OCI-LY7 (cell line): ENCODE results near the gene FABP6. TPM values are rescaled to one million over a fixed set of nuclear protein-coding genes. Genes with fewer than 3 reads are reported as not detected.
A peak's percentile ranks its signal among the peaks of the same experiment; 100 is the strongest.

Experiments used
- BruUV-seq: library from RNA; stranded (reverse); fragments of 400-500 nt; replicated peaks from 2 replicates; lab custom pipeline; 2021; lab: Mats Ljungman, UMichigan
- CTCF ChIA-PET: fragments of 300-600 bp; sonication (Branson Sonifier 250); formaldehyde crosslinking; loops from one replicate; lab custom pipeline; 2022; ENCODE audit warnings: antibody characterized with exemption; ENCODE audit not compliant: unreplicated experiment; lab: Charles Lee
- POLR2A ChIA-PET: fragments of 300-600 bp; sonication (Branson Sonifier 250); formaldehyde crosslinking; loops from one replicate; lab custom pipeline; 2022; ENCODE audit warnings: antibody characterized with exemption; lab: Charles Lee
- DNase-seq: peaks from one replicate; pipeline ENCODE4 v3.0.0-alpha.2; 2015; ENCODE audit warnings: low spot score
- H2AFZ ChIP-seq: fragments of 200-600 bp; sonication (generic), shearing (Covaris generic); 2 replicates; pipeline ENCODE4 v1.6.1; 2014; ENCODE audit warnings: mild to moderate bottlenecking, antibody characterized with exemption, low read length, moderate library complexity
- H3K27ac ChIP-seq: fragments of 200-600 bp; sonication (generic); 2 replicates; pipeline ENCODE4 v1.5.1; 2014; ENCODE audit warnings: mixed run types, low read depth, mild to moderate bottlenecking, moderate library complexity, low read length, inconsistent platforms; ENCODE audit not compliant: poor library complexity, severe bottlenecking
- H3K36me3 ChIP-seq: fragments of 200-600 bp; sonication (generic); 2 replicates; pipeline ENCODE4 v1.6.1; 2014; ENCODE audit warnings: mild to moderate bottlenecking, antibody characterized with exemption, low read length, moderate library complexity, mixed read lengths; ENCODE audit not compliant: insufficient read depth
- H3K4me1 ChIP-seq: fragments of 200-600 bp; sonication (generic); 2 replicates; pipeline ENCODE4 v1.5.1; 2014; ENCODE audit warnings: mild to moderate bottlenecking, low read length; ENCODE audit not compliant: insufficient read depth, poor library complexity, severe bottlenecking
- H3K4me2 ChIP-seq: fragments of 200-600 bp; sonication (generic); 2 replicates; pipeline ENCODE4 v1.6.1; 2014; ENCODE audit warnings: mild to moderate bottlenecking, low read length
- H3K4me3 ChIP-seq: fragments of 200-600 bp; sonication (generic); 2 replicates; pipeline ENCODE4 v1.5.1; 2014; ENCODE audit warnings: mild to moderate bottlenecking, low read depth, low read length; ENCODE audit not compliant: poor library complexity, severe bottlenecking
- H3K79me2 ChIP-seq: fragments of 200-600 bp; sonication (generic); 2 replicates; pipeline ENCODE4 v1.6.1; 2016; ENCODE audit warnings: low read depth, mild to moderate bottlenecking, low read length, moderate library complexity, mixed read lengths; ENCODE audit not compliant: insufficient read depth
- H3K9me2 ChIP-seq: fragments of 200-600 bp; sonication (generic); 2 replicates; pipeline ENCODE4 v1.6.1; 2016; ENCODE audit warnings: mild to moderate bottlenecking, low read length, mixed read lengths; ENCODE audit not compliant: insufficient read depth
- H3K9me3 ChIP-seq: fragments of 200-600 bp; sonication (generic); 2 replicates; pipeline ENCODE4 v1.6.1; 2014; ENCODE audit warnings: mild to moderate bottlenecking, mixed run types, low read length, mixed read lengths
- H4K20me1 ChIP-seq: fragments of 200-600 bp; sonication (generic); 2 replicates; pipeline ENCODE4 v1.6.1; 2014; ENCODE audit warnings: mild to moderate bottlenecking, antibody characterized with exemption, low read length, moderate library complexity, mixed read lengths; ENCODE audit not compliant: insufficient read depth
- EZH2phosphoT487 ChIP-seq: fragments of 200-600 bp; sonication (generic); IDR thresholded peaks from 2 replicates; pipeline ENCODE4 v1.6.1; 2018; ENCODE audit warnings: low read depth, borderline replicate concordance, mild to moderate bottlenecking, mixed run types, antibody characterized with exemption, low read length, moderate library complexity, mixed read lengths
- intact Hi-C: fragments of 100-400 bp; cut with micrococcal nuclease; formaldehyde crosslinking; loops from one replicate; pipeline ENCODE4 v1.10.0; 2022; ENCODE audit not compliant: unreplicated experiment
- total RNA-seq, 2 experiments: library from RNA; depleted of rRNA in 1 of 2; stranded (reverse); fragments of >200 nt in 1 of 2; shearing (Covaris generic) in 1 of 2; gene quantifications; 2 replicates each; pipeline ENCODE4 v1.2.3, GENCODE V29; 2014 to 2022
- TF ChIP-seq, protein P1 (sequence below): fragments of 200-600 bp; sonication (generic); conservative IDR thresholded peaks from 2 replicates; pipeline ENCODE4 v1.5.1; 2014; ENCODE audit warnings: mild to moderate bottlenecking, antibody characterized with exemption, low read length, moderate library complexity, mixed read lengths

FABP6 gene
- total RNA-seq, 2 experiments from 2014 or later = 0.69 TPM; not detected in 1

DNA sequence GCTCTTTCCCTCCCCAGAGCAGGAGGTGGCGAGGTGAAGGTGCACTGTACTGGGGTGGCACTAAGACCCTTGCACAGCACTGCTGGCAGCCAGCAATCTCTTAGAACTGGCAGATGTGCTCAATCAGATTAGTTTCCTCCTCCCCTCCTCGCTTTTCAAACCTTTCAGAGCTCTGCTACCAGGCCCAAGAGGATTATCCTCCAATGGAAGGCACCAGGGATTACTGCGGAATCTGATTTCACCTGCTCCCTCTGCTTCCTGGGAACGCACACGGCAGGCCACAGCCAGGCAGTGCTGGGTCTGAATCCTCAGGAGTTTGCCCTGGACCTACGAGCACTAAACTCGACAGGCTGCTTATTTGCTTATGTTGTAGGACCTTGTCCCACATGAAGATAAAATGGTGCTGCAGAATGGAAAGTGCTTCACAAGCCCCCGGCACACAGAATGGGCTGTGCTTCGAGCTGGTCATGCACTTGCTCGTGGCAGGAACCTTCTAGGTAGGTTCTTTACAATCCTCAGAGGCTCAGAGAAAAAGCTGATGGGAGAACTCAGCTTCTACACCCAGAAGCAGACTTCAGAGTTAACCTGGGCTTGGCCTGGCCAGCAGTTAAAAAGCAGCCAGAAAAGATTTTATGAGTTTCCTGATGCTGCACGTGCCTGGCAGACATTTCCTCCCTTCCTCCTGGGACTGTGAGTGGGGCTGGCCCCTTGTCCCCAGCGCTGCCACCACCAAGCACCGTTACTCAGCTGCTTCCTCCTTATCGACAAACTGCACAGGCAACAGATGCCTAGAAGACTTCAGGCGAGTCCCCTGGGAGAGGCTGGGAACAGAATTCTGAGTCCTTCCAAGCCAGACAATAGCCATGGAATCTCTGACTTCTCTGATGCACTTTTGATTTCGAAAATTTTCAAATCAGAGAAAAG lies 33.1 kb downstream of the FABP6 start:
- H3K36me3 ChIP-seq = no peaks in the 10 kb centered on the region
- no peak overlapping the region for H3K27ac ChIP-seq
- no peak overlapping the region for H3K4me3 ChIP-seq
- intact Hi-C loops = no loop called here
- ChIA-PET CTCF (interaction anchor here (0.7 kb wide), 1 partner anchor 36 kb away, joined by 3 read pairs; no protein-coding TSS in a partner anchor), POLR2A (interaction anchor here (1.1 kb wide), 1 partner anchor 42 kb away, joined by 4 read pairs; no protein-coding TSS in a partner anchor)
- H3K9me2 ChIP-seq = no peaks in the 10 kb centered on the region
- DNase-seq = peak; percentile 16
- H3K79me2 ChIP-seq = no peaks in the 10 kb centered on the region
- H4K20me1 ChIP-seq = no peaks in the 10 kb centered on the region
- H3K9me3 ChIP-seq = no peaks in the 10 kb centered on the region
- H3K4me2 ChIP-seq = peak overlapping the region; percentile 15; the same call in 1 of the 2 replicates
- peaks cover 16% of the 10 kb centered on the region for H3K4me1 ChIP-seq
- TF ChIP-seq, protein P1, sequence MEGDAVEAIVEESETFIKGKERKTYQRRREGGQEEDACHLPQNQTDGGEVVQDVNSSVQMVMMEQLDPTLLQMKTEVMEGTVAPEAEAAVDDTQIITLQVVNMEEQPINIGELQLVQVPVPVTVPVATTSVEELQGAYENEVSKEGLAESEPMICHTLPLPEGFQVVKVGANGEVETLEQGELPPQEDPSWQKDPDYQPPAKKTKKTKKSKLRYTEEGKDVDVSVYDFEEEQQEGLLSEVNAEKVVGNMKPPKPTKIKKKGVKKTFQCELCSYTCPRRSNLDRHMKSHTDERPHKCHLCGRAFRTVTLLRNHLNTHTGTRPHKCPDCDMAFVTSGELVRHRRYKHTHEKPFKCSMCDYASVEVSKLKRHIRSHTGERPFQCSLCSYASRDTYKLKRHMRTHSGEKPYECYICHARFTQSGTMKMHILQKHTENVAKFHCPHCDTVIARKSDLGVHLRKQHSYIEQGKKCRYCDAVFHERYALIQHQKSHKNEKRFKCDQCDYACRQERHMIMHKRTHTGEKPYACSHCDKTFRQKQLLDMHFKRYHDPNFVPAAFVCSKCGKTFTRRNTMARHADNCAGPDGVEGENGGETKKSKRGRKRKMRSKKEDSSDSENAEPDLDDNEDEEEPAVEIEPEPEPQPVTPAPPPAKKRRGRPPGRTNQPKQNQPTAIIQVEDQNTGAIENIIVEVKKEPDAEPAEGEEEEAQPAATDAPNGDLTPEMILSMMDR = no peak
- TF ChIP-seq EZH2phosphoT487 = no peak
- H2AFZ ChIP-seq = peak overlapping the region; percentile 49; the same call in 1 of the 2 replicates
- BruUV-seq = no TSS peak

DNA sequence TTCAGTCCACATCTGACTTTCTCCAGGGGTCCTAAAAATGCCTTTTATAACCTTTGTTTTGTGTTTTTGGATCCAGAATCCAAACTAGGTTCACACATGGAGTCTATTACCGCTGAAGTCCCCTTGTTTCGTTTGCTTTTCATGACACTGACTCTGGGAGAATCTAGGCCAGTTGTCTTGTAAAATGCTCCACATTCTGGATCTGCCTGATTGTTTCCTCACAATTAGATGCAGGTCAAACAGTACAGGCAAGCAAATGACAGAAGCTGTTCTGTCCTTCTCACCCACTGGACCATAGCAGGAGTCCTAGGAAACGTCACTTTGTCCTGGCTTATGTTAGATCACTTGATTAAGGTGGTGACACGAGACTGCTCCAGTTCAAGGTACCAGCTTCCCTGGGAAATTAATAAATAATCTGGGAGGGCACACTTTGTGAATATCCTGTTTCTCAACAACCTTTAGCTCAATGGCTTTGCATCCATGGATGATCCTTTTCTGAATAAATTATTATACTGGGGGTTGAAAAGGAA lies 34.1 kb downstream of the FABP6 start:
- H4K20me1 ChIP-seq = no peaks in the 10 kb centered on the region
- no TSS peak for BruUV-seq
- no peaks in the 10 kb centered on the region for H3K9me3 ChIP-seq
- POLR2A ChIA-PET = interaction anchor here (0.7 to 1.1 kb wide), 3 partner anchors 43 to 1442 kb away, joined by 4 to 6 read pairs (median 5); no protein-coding TSS in a partner anchor
- H3K27ac ChIP-seq = no peak overlapping the region
- no peaks in the 10 kb centered on the region for H3K36me3 ChIP-seq
- no peak overlapping the region for H3K4me2 ChIP-seq
- H3K4me1 ChIP-seq = peaks cover 16% of the 10 kb centered on the region
- TF ChIP-seq EZH2phosphoT487 = no peak
- TF ChIP-seq, protein P1 = no peak
- CTCF ChIA-PET = no interaction called here
- H3K9me2 ChIP-seq = no peaks in the 10 kb centered on the region
- H3K4me3 ChIP-seq = no peak overlapping the region
- intact Hi-C loops = no loop called here
- no peaks in the 10 kb centered on the region for H3K79me2 ChIP-seq
- H2AFZ ChIP-seq = peak overlapping the region; percentile 49; the same call in 1 of the 2 replicates
- no peak for DNase-seq
